ENCODE data around the gene EVL. TPM values are rescaled to one million over a fixed set of nuclear protein-coding genes. Genes with fewer than 3 reads are reported as not detected.
"Not testable (repeated sequence)": the region's sequence is repeated elsewhere in the genome, so short reads cannot be mapped to it uniquely, and the experiment has no call there.

EVL gene, protein sequence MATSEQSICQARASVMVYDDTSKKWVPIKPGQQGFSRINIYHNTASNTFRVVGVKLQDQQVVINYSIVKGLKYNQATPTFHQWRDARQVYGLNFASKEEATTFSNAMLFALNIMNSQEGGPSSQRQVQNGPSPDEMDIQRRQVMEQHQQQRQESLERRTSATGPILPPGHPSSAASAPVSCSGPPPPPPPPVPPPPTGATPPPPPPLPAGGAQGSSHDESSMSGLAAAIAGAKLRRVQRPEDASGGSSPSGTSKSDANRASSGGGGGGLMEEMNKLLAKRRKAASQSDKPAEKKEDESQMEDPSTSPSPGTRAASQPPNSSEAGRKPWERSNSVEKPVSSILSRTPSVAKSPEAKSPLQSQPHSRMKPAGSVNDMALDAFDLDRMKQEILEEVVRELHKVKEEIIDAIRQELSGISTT
- 60.5 TPM for total RNA-seq
- long read RNA-seq, partial matches to known transcripts, result 6 of 25 reads
- long read RNA-seq, other reads (novel, unspliced or antisense), result 17 of 25 reads

GRCh38 chr14:100065111-100065871 lies at the start of gene EVL:
TSS of gene EVL (plus strand) at chr14:100065422. CDS start at chr14:100065501, 79 bp downstream.
- no peak for DNase-seq (ENCODE audit: low spot score)

- DNase-seq (ENCODE audit: low spot score), result no peak
Measured at GRCh38 chr14:100017553-100017952, 47.7 kb upstream of the EVL start.

DNA sequence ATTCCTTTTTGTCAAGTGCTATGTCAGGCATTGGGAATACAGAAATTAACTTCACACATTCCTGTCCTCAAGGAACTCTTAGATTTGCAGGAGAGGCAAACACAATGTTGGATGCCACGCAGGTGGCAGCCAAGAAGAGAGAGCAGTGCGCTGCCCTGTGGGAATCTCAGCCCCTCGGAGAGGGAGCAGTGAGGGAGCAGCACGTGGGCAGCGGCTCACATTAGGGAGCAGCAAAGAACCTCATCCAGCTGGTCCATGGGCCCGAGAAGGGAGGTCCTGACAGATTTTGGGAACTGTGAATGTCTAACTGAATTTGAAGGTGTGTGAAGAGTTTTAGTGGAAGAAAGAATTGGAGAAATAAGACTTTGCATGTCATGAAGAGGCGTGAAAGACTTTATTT lies 47.2 kb upstream of the EVL start:
- no peak for DNase-seq (ENCODE audit: low spot score)

DNA sequence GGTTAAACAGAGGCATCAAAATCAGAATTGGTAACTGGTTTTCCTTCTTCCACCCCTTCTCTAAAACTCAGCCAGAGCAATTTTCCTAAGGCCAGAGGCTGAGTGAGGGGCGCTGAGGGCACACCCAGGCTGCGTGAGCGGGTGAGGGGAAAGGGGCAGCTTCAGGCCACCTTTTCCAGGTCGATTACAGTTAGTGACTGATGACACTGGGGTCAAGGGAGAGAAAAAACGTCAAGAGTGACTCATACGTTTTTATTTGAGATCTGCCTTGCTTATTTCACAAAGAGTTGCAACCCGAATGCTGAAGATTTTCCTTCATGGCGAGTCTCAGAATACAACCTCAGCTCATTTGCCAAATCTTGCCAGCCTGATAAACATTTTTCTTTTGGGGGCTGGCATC lies 46.7 kb upstream of the EVL start:
- no peak for DNase-seq (ENCODE audit: low spot score)

GRCh38 chr14:100019156-100019744 lies 46.0 kb upstream of the EVL start:
- no peak for DNase-seq (ENCODE audit: low spot score)

GRCh38 chr14:100020629-100021028 lies 44.6 kb upstream of the EVL start:
- no peak for DNase-seq (ENCODE audit: low spot score)

DNA sequence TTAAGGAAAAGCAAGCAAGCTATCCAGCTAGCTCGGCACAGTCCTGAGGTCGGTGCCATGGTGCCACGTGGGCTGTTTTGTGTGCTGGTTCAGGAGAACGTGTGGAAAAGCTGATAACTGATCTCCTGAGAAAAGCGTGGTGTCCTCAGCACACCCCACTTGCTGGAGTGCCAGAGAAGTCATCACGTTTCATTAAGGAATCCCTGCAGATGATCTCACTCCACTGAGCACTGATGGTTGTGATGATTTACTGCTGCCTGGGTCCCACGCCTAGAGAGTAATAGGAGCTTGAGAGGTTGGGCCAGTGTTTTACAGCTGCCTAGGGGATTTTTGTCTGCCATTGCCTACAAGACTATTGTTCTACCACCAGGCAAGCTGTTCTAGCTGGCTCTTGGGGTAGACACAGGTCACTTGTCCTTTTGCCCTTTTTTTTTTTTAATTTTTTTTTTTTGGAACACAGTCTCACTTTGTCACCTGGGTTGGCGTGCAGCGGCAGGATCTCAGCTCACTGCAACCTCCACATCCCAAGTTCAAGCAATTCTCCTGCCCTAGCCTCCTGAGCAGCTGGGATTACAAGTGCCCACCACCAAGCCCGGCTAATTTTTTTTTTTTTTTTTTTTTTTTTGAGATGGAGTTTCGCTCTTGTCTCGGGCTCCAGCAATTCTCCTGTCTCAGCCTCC lies 42.3 kb upstream of the EVL start:
- DNase-seq (ENCODE audit: low spot score), result no peak

DNA sequence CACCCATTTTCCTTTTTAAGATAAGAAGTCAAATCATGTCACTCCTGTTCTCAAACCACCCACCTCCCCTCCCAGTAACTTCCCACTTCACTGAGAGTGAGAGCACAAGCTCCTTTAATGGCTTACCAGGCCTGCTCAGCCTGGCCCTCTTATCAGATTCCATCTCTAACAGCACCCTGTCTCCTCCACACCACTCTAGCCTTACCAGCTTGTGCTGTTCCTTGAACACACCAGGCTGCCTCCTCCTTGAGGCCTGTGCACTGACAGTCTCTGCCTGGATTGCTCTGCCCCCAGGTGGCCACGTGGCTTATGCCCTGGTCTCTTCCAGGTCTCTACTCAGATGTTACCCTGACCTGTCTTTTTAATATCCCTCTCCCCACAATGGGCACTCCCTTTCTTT lies 40.1 kb upstream of the EVL start:
- no peak for DNase-seq (ENCODE audit: low spot score)

GRCh38 chr14:100027771-100028490 lies 37.3 kb upstream of the EVL start:
- DNase-seq (ENCODE audit: low spot score), result no peak

- DNase-seq (ENCODE audit: low spot score), result no peak
Measured at GRCh38 chr14:100028990-100029677, 36.1 kb upstream of the EVL start.

DNA sequence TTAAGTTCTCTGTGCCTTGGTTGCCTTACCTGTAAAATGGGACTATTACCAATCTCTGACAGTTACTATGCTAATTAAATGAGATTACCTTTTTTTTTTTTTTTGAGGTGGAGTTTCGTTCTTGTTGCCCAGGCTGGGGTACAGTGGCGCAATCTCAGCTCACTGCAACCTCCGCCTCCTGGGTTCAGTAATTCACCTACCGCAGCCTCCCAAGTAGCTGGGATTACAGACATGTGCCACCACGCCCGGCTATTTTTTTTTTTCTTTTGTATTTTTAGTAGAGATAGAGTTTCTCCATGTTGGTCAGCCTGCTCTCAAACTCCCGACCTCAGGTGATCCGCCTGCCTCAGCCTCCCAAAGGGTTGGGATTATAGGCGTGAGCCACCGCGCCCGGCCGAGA lies 35.2 kb upstream of the EVL start:
- DNase-seq (ENCODE audit: low spot score), result not testable (repeated sequence)

DNA sequence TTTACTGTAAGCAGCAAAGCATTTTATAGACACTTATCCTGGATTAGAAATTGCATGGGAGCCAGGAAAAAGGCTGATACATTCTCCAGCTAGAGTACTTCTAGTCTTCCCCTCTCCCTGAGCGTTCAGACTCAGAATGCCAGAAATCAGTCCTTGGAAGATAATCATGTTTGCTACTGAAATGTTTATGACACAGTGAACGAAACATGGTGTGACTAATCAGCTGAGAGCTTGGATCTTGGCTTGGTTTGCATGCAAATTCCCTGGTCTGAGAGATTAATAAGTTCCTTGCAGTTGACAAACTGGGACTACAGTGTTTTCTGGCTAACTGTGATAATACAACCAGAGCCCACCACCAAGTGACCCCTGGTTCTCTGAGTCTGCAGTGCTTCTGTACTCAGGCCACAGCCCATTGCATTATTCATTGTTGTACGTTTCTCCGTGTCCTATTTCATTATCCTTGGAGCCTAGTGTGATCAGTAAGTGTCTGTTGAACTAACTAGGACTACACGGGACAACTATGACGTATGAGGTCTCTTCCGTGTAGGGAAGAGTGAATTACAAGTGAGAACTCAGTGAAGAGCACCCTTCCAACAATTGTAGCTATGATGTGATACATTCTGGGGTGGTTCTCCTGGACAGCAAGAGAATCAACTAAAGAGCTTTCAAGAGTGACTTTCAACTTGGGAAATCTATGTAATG lies 34.6 kb upstream of the EVL start:
- DNase-seq (ENCODE audit: low spot score), result no peak

DNA sequence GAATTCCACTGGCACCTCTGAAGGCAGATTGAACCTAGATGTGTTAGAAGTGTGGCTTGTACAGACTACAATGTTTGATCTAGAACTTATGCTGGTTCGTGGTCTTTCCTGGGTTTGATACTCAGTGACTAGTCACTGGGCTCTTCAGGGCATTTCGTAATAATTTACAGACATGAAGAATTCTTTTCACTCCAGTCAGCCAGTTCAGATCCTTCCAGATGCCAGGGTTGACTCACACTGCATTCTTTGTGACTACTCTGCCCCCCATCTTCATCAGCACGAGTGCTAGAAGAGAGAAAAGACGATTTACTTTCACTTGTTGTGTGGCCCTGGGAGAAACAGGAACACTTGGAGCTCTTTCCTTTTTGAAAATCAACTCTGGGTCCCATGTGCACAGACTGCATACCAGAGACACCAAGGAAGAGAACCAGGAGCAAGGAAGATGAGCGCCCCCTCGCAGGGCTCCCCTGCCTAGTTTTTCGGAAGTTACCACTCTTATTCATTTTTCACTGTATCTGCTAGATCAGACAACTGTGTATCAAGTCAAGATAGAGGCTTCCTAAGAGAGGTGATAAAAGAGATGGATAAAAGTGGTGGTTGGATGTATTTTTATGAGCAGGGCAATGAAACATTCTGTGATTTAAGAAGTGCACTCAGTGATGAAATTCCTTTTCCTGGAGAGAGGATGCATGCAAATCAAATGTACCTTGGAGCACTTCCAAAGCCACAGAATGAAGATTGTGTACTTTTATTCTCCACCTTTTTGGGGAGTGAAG lies 33.5 kb upstream of the EVL start:
- DNase-seq (ENCODE audit: low spot score), result no peak

DNA sequence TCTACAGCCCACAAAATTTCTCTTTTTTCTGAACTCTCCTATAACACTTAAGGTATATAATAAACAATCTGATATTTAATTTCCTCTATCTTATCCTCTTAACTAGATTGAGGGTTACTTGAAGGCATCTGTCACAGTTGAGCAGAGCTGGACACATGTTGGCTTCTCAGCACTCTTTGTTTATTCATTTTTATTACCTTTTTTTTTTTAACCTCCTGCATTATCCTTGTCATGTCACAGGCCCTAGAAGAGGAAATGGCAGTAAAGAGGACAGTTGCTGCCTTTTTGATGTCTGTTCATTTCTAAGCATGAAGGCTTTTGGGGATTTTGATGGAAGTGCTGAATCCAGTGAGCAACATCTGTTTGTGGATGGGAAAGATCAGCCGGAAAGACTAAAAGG lies 32.5 kb upstream of the EVL start:
- DNase-seq (ENCODE audit: low spot score), result no peak

DNA sequence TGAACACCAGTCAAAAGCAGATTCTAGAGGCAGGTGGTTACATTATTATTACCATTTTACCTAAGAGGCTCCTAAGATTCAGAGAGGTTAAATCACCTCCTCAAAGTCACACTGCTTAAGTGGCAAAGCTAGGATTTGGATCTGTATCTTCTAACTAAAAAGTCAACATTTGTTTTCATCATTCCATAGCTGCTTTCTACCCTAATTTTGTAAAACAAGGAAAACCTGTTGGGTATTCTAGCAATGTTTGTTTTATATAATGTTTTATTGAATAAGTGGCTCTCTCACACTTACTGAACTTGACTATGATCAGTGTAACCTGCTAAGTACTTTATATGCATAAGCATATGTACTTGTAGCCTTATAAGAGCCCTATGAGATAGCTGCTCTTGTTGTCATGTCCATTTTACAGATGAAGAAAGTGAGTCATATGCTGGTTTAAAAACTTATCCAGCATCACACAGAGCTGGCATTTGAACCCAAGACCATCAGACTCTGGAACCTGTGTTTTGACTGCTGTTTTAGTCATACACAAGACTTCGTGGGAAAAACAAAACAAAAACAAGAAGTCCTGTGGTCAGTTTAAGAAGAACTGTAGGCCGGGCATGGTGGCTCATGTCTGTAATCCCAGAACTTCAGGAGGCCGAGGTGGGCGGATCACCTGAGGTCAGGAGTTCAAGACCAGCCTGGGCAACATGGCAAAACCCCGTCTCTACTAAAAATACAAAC lies 31.7 kb upstream of the EVL start:
- DNase-seq (ENCODE audit: low spot score), result no peak

DNA sequence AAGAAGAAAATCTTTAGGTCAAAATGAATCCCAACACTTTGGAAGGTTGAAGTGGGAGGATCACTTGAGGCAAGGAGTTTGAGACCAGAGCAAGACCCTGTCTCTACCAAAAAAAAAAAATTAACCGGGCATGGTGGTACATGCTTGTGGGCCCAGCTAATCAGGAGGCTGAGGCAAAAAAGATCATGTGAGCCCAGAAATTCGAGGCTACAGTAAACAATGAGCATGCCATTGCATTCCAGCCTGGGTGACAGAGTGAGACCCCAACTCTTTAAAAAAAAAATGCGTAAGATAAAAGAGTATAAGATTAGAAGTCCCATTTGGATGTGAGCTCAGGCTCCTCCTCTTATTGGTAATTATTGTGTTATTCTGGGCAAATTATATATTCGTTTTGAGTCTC lies 30.8 kb upstream of the EVL start:
- no peak for DNase-seq (ENCODE audit: low spot score)

- DNase-seq (ENCODE audit: low spot score), result no peak
Measured at GRCh38 chr14:100034961-100035500, 30.2 kb upstream of the EVL start.

- no peak for DNase-seq (ENCODE audit: low spot score)
Measured at GRCh38 chr14:100035700-100036099, 29.5 kb upstream of the EVL start.
